Measurements from ENCODE around the gene SRXN1.
A peak's percentile ranks its signal among the peaks of the same experiment; 100 is the strongest.

Gene SRXN1

GRCh38 chr20:647479-648019 lies 5.5 kb downstream of the SRXN1 start:
- DNase-seq (ENCODE audit: low read depth, low spot score), result no peak
- no peak overlapping the region for H3K4me3 ChIP-seq (ENCODE audit: low read depth, low read length)
- TF ChIP-seq, protein P1, sequence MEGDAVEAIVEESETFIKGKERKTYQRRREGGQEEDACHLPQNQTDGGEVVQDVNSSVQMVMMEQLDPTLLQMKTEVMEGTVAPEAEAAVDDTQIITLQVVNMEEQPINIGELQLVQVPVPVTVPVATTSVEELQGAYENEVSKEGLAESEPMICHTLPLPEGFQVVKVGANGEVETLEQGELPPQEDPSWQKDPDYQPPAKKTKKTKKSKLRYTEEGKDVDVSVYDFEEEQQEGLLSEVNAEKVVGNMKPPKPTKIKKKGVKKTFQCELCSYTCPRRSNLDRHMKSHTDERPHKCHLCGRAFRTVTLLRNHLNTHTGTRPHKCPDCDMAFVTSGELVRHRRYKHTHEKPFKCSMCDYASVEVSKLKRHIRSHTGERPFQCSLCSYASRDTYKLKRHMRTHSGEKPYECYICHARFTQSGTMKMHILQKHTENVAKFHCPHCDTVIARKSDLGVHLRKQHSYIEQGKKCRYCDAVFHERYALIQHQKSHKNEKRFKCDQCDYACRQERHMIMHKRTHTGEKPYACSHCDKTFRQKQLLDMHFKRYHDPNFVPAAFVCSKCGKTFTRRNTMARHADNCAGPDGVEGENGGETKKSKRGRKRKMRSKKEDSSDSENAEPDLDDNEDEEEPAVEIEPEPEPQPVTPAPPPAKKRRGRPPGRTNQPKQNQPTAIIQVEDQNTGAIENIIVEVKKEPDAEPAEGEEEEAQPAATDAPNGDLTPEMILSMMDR (IDR thresholded peaks at IDR 0.05; ENCODE audit: insufficient read depth, low read length, missing control alignments), result no peak
- ChIA-PET CTCF (interaction anchor here (0.9 to 7.4 kb wide), 10 partner anchors 9 to 292 kb away, joined by 3 to 96 read pairs (median 18); no protein-coding TSS in a partner anchor), POLR2A (no interaction called here)

DNA sequence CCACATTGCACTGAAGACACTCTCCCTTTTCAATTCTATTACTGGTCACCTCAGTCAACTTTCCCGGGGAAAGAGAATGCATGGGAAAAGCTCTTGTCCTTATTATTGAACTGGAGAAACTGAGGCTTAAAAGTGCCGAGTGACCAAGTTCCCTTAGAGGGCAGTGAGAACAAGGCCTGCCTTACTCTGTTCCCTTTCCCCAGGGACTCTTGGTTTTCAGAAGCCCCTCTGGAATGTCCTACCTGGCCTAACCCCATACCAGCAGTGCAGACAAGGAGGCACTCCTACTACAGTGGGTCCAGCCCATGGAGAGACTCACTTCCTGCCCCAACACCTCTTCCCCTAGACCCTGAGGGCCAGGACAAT lies 6.1 kb downstream of the SRXN1 start:
- no peak overlapping the region for H3K4me3 ChIP-seq (ENCODE audit: low read depth, low read length)
- CTCF ChIA-PET, result interaction anchor here (0.9 to 7.4 kb wide), 13 partner anchors 10 to 291 kb away, joined by 3 to 96 read pairs (median 12); no protein-coding TSS in a partner anchor
- DNase-seq (ENCODE audit: low read depth, low spot score), result no peak
- POLR2A ChIA-PET, result no interaction called here
- TF ChIP-seq, protein P1 (IDR thresholded peaks at IDR 0.05; ENCODE audit: insufficient read depth, low read length, missing control alignments), result no peak

DNA sequence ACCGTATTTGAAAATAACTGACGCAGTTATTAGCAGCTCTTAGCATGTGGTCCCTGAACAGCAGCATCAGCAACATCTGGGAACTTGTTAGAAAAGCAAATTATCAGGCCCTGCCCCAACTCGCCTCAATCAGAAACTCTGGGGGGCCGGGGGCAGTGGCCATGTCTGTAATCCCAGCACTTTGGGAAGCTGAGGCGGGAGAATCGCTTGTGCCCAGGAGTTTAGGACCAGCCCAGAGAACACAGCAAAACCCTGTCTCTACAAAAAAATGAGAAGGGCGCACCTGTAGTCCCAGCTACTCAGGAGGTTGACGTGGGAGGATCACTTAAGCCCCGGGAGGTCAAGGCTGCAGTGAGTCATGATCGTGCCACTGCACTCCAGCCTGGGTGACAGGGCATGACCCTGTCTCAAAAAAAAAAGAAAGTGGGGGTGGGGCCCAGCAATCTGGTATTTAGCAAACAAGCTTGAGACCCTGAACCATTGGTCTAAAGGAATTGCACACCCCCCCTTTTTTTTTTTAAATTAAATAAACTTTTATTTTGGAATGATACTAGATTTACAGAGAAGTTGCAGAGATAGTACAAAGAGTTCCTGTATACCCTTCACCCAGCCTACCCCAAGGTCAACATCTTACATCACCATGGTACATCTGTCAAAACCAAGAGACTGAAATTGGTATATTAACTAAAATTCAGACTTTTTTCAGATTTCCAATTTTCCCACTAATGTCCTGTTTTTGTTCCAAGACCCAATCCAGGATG lies 6.7 kb downstream of the SRXN1 start:
- CTCF ChIA-PET, result interaction anchor here (0.7 to 7.4 kb wide), 27 partner anchors 8 to 422 kb away, joined by 3 to 96 read pairs (median 6); partner anchors contain the start of gene CSNK2A1
- TF ChIP-seq, protein P1 (IDR thresholded peaks at IDR 0.05; ENCODE audit: insufficient read depth, low read length, missing control alignments), result no peak
- no peak for DNase-seq (ENCODE audit: low read depth, low spot score)
- H3K4me3 ChIP-seq (ENCODE audit: low read depth, low read length), result no peak overlapping the region
- POLR2A ChIA-PET, result no interaction called here

DNA sequence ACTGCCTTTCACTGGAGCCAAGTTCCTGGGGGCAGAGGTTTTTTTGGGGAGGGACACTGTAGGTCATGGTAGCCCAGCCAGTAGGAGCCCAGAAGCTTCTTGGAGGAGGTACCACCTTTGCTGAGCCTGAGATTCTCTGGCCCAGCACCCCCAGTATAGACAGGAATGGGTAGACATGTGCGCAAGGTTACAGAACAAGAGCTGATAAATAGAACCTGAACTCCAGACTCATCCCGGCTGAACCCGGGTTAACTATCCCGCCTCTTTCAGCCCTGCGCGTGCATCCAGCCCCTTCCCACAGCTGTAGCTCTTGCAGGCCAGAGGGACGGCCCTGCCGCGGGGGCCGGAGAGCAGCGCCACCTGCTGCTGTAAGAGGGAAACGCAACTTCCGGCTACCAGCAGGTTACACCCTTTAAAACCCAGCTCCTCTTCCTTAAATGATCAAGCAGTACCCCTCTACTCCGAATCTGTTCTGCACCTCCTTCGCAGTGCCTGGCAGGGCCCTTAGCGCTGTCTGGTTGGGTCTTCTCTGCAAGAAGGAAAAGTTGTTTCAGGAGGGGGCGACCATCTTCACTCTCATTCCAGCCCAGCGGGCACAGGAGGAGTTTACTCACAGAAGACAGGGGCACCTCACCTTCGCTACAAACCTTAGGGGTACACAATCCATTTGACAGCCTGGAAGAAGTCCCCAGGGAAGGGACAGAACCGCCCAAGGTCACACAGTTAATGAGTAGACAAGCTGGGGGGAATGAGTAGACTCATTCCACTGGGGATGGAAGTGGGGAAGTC lies 7.5 kb downstream of the SRXN1 start:
- no peak for DNase-seq (ENCODE audit: low read depth, low spot score)
- no peak overlapping the region for H3K4me3 ChIP-seq (ENCODE audit: low read depth, low read length)
- POLR2A ChIA-PET, result no interaction called here
- CTCF ChIA-PET, result interaction anchor here (0.6 to 7.4 kb wide), 34 partner anchors 8 to 421 kb away, joined by 3 to 96 read pairs (median 5); partner anchors contain the start of gene CSNK2A1
- TF ChIP-seq, protein P1 (IDR thresholded peaks at IDR 0.05; ENCODE audit: insufficient read depth, low read length, missing control alignments), result peak; percentile 96

GRCh38 chr20:644692-645317 lies 8.2 kb downstream of the SRXN1 start:
- H3K4me3 ChIP-seq (ENCODE audit: low read depth, low read length), result no peak overlapping the region
- TF ChIP-seq, protein P1 (IDR thresholded peaks at IDR 0.05; ENCODE audit: insufficient read depth, low read length, missing control alignments), result no peak
- POLR2A ChIA-PET, result no interaction called here
- CTCF ChIA-PET, result interaction anchor here (0.6 to 7.4 kb wide), 29 partner anchors 8 to 311 kb away, joined by 3 to 96 read pairs (median 6); partner anchors contain the start of gene CSNK2A1
- DNase-seq (ENCODE audit: low read depth, low spot score), result no peak

Measured in AG04449 (cell line).